Transverse colon (tissue), 4 donors: Measurements from ENCODE around the gene HCK.

Source experiments
- CTCF ChIP-seq, 5 experiments: fragments of 200-600 bp in 3 of 5; fragments of 450-650 bp in 2 of 5; sonication (generic) in 3 of 5; IDR thresholded peaks; 1 replicate in 2 of 5; 2 replicates in 3 of 5; pipeline ENCODE4 v1.5.1; 2016 to 2017; ENCODE audit warnings: antibody characterized with exemption in 5 of 5, inconsistent platforms in 3 of 5, mild to moderate bottlenecking in 2 of 5, moderate library complexity in 1 of 5
- EP300 ChIP-seq: sonication (generic); formaldehyde crosslinking; IDR thresholded peaks from one replicate; pipeline ENCODE4 v1.6.1; 2017; ENCODE audit warnings: antibody characterized with exemption, low read depth
- POLR2AphosphoS5 ChIP-seq, 3 donors: sonication (generic); formaldehyde crosslinking; IDR thresholded peaks; one replicate each; pipeline ENCODE4 v1.6.1; 2016; ENCODE audit warnings: antibody characterized with exemption in 3 of 3

GRCh38 chr20:32139947-32140346, 87.9 kb downstream of the HCK start:
- TF ChIP-seq CTCF (IDR thresholded peaks at IDR 0.05) (no peak), EP300 (no peak), POLR2AphosphoS5 (IDR thresholded peaks at IDR 0.05) (no peak)
